ENCODE results near the gene GNAI3.
A peak's percentile ranks its signal among the peaks of the same experiment; 100 is the strongest.
"Not testable (repeated sequence)": the region's sequence is repeated elsewhere in the genome, so short reads cannot be mapped to it uniquely, and the experiment has no call there.

The GNAI3 gene

GRCh38 chr1:109660691-109661026 is 112.2 kb downstream of the GNAI3 start:
- not testable (repeated sequence) for DNase-seq (ENCODE audit: low read depth, low spot score)

- DNase-seq (ENCODE audit: low read depth, low spot score): no peak
Observed at GRCh38 chr1:109661391-109661790, 113.0 kb downstream of the GNAI3 start.

- DNase-seq (ENCODE audit: low read depth, low spot score): no peak
Observed at GRCh38 chr1:109664671-109665070, 116.3 kb downstream of the GNAI3 start.

- DNase-seq (ENCODE audit: low read depth, low spot score): peak; percentile 36
Observed at GRCh38 chr1:109667452-109668122, 119.2 kb downstream of the GNAI3 start, which contains the start of gene GSTM2. Gene GSTM2, plus strand, starts transcription at chr1:109668057. Its CDS starts 59 bp downstream, at chr1:109668116.

Measured in activated CD4-positive, CD25-positive, alpha-beta regulatory T cell treated with anti-CD3 and anti-CD28 coated beads, Interleukin-2, amount 50 U/mL, for 16 hours (primary cell).